Liver (tissue), 9 donors: ENCODE data around the gene CCDC154. TPM values are rescaled to one million over a fixed set of nuclear protein-coding genes. Genes with fewer than 3 reads are reported as not detected.

Experiments
- DNase-seq: peaks from one replicate; pipeline ENCODE4 v3.0.0-alpha.2; 2017; ENCODE audit warnings: low spot score
- H3K27ac ChIP-seq, 2 donors: one replicate each; pipeline ENCODE4 v1.7.0; 2013; ENCODE audit warnings: inconsistent platforms in 2 of 2, low read length in 2 of 2, control low read depth in 1 of 2, low read depth in 1 of 2, mild to moderate bottlenecking in 1 of 2
- H3K27me3 ChIP-seq, 4 donors: one replicate each; pipeline versions ENCODE4 v1.6.1 to v1.7.0; 2013; ENCODE audit warnings: low read length in 3 of 4, inconsistent platforms in 1 of 4, mild to moderate bottlenecking in 1 of 4, moderate library complexity in 1 of 4; ENCODE audit not compliant: control insufficient read depth in 4 of 4, insufficient read depth in 4 of 4
- H3K36me3 ChIP-seq, 4 donors: one replicate each; pipeline versions ENCODE4 v1.6.1 to v1.7.0; 2013; ENCODE audit warnings: low read length in 3 of 4, mild to moderate bottlenecking in 3 of 4, low read depth in 1 of 4, moderate library complexity in 1 of 4; ENCODE audit not compliant: control insufficient read depth in 4 of 4, insufficient read depth in 3 of 4
- H3K4me1 ChIP-seq, 4 donors: one replicate each; pipeline versions ENCODE4 v1.6.1 to v1.7.0; 2013; ENCODE audit warnings: low read length in 3 of 4, mild to moderate bottlenecking in 3 of 4, moderate library complexity in 1 of 4; ENCODE audit not compliant: control insufficient read depth in 4 of 4, insufficient read depth in 4 of 4
- H3K4me3 ChIP-seq, 3 donors: one replicate each; pipeline versions ENCODE4 v1.6.1 to v1.7.0; 2013; ENCODE audit warnings: low read length in 3 of 3, control low read depth in 1 of 3, low read depth in 1 of 3, mild to moderate bottlenecking in 1 of 3
- H3K9ac ChIP-seq, 2 donors: one replicate each; pipeline ENCODE4 v1.7.0; 2013; ENCODE audit warnings: low read length in 2 of 2, mild to moderate bottlenecking in 2 of 2, moderate library complexity in 2 of 2, control low read depth in 1 of 2, low read depth in 1 of 2
- H3K9me3 ChIP-seq, 4 donors: one replicate each; pipeline versions ENCODE4 v1.6.1 to v1.7.0; 2013; ENCODE audit warnings: low read length in 3 of 4; ENCODE audit not compliant: control insufficient read depth in 4 of 4
- ATF3 ChIP-seq: IDR thresholded peaks from 2 replicates; pipeline ENCODE4 v1.6.1; 2016; ENCODE audit warnings: antibody characterized with exemption
- FOXA1 ChIP-seq: IDR thresholded peaks from 2 replicates; pipeline ENCODE4 v1.6.1; 2016; ENCODE audit warnings: antibody characterized with exemption
- HNF4A ChIP-seq, 2 donors: conservative IDR thresholded peaks; 2 replicates each; pipeline ENCODE4 v1.6.1; 2016; ENCODE audit warnings: antibody characterized with exemption in 2 of 2, mild to moderate bottlenecking in 2 of 2
- JUND ChIP-seq, 2 donors: IDR thresholded peaks; 2 replicates each; pipeline ENCODE4 v1.6.1; 2016; ENCODE audit warnings: antibody characterized with exemption in 2 of 2
- NR2F2 ChIP-seq: IDR thresholded peaks from 2 replicates; pipeline ENCODE4 v1.6.1; 2016; ENCODE audit warnings: antibody characterized with exemption
- RAD21 ChIP-seq, 2 donors: IDR thresholded peaks; 2 replicates each; pipeline ENCODE4 v1.6.1; 2016; ENCODE audit warnings: antibody characterized with exemption in 2 of 2, mild to moderate bottlenecking in 2 of 2
- SP1 ChIP-seq: IDR thresholded peaks from 2 replicates; pipeline ENCODE4 v1.6.1; 2018; ENCODE audit warnings: antibody characterized with exemption, mild to moderate bottlenecking
- TAF1 ChIP-seq: conservative IDR thresholded peaks from 2 replicates; pipeline ENCODE4 v1.6.1; 2016; ENCODE audit warnings: antibody characterized with exemption, mild to moderate bottlenecking
- ZBTB33 ChIP-seq: IDR thresholded peaks from 2 replicates; pipeline ENCODE4 v1.6.1; 2016; ENCODE audit warnings: antibody characterized with exemption
- WGBS: extraction: QIAGEN DNeasy Blood & Tissue Kit; methylation state at CpG from one replicate; pipeline ENCODE4 v1.1.7; 2013; 5-methylcytosine and 5-hydroxymethylcytosine counted together
- polyA plus RNA-seq, 2 donors: library from polyadenylated mRNA; stranded (reverse) in 1 of 2; unstranded in 1 of 2; fragments of 200-250 nt in 1 of 2; fragments of >200 nt in 1 of 2; fragmentation: Nextera tagmentation in 1 of 2; extraction: Ambion mirVana in 1 of 2; gene quantifications; one replicate each; pipeline versions ENCODE4 v1.2.1 to v1.2.3, GENCODE V29; 2013 to 2015
- total RNA-seq, 2 donors: library from RNA; depleted of rRNA; stranded (reverse); fragments of >200 nt; gene quantifications; one replicate each; pipeline ENCODE4 v1.2.3, GENCODE V29; 2014
- TF ChIP-seq, protein P1 (sequence below): fragments of 150-350 bp; IDR thresholded peaks from 2 replicates; pipeline ENCODE4 v1.5.1; 2017; ENCODE audit warnings: improper control_type of control experiment, low read depth, low read length; ENCODE audit not compliant: missing input control
- donor health status: healthy.
- donor health status: healthy.
- donor health status: healthy.
- donor health status: healthy.
- donor health status: healthy.

Gene CCDC154
- total and polyA plus RNA-seq, 4 donors: 0.18 to 0.42 (median 0.39) TPM; not detected in 1

- Histone ChIP-seq H3K27ac (no peak overlapping the region), H3K36me3 (no peaks in the 10 kb centered on the region), H3K27me3 (no peaks in the 10 kb centered on the region), H3K4me3 (no peak overlapping the region), H3K9ac (no peak overlapping the region), H3K4me1 (peaks cover 5 to 14% (median 9%) of the 10 kb centered on the region in 4 donors), H3K9me3 (no peaks in the 10 kb centered on the region)
- 85% methylated on average over 42 of the region's 42 CpGs for WGBS
- TF ChIP-seq ZBTB33 (no peak), FOXA1 (no peak), HNF4A (conservative IDR thresholded peaks at IDR 0.05) (no peak)
- no peak for DNase-seq
Observed at GRCh38 chr16:1426734-1427471, 17.5 kb downstream of the CCDC154 start.

DNA sequence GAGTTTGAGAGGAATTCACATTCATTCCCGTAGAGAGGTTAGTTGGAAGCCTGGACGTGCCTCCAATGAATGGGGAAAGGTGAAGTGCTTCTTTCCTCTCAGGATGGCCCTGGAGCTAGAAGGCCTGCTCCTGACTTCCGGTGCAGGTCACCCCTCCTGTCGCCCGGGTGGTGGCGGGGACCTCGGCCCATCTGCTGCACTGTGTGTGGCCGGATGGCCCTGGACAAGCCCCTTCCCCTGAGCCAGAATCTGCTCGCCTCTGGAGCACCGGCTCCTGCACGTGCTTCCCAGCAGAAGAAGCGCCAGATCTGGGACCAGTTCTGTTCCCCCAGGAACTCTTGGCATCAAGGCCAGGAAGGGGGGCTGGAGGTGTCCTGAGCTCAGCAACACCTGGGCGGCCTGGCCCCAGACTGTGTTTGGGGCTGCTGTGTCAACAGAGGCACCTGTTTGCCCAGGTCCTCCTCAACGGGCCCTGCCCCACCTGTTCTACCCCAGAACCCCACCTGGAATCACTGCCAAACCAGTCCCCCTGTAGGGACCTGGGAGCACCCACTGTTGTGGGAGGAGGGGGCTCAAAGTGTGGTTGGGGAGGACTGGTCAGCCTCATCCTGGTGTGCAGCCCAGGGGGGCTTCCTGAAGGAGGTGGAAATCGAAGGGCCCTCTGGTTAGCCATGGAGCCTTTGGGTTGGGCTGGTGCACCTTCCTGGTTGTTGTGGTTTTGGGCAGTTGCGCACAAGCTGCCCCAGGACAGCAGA, 18.6 kb downstream of the CCDC154 start:
- Histone ChIP-seq H3K27ac (no peak overlapping the region), H3K9me3 (no peaks in the 10 kb centered on the region), H3K27me3 (no peaks in the 10 kb centered on the region), H3K9ac (no peak overlapping the region), H3K36me3 (no peaks in the 10 kb centered on the region), H3K4me3 (no peak overlapping the region), H3K4me1 (peaks cover 1 to 10% (median 8%) of the 10 kb centered on the region in 4 donors)
- TF ChIP-seq, protein P1, sequence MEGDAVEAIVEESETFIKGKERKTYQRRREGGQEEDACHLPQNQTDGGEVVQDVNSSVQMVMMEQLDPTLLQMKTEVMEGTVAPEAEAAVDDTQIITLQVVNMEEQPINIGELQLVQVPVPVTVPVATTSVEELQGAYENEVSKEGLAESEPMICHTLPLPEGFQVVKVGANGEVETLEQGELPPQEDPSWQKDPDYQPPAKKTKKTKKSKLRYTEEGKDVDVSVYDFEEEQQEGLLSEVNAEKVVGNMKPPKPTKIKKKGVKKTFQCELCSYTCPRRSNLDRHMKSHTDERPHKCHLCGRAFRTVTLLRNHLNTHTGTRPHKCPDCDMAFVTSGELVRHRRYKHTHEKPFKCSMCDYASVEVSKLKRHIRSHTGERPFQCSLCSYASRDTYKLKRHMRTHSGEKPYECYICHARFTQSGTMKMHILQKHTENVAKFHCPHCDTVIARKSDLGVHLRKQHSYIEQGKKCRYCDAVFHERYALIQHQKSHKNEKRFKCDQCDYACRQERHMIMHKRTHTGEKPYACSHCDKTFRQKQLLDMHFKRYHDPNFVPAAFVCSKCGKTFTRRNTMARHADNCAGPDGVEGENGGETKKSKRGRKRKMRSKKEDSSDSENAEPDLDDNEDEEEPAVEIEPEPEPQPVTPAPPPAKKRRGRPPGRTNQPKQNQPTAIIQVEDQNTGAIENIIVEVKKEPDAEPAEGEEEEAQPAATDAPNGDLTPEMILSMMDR: no peak
- no peak for TF ChIP-seq FOXA1
- TF ChIP-seq JUND (IDR thresholded peaks at IDR 0.05): no peak
- 93% methylated on average over 16 of the region's 16 CpGs for WGBS
- no peak for DNase-seq

DNA sequence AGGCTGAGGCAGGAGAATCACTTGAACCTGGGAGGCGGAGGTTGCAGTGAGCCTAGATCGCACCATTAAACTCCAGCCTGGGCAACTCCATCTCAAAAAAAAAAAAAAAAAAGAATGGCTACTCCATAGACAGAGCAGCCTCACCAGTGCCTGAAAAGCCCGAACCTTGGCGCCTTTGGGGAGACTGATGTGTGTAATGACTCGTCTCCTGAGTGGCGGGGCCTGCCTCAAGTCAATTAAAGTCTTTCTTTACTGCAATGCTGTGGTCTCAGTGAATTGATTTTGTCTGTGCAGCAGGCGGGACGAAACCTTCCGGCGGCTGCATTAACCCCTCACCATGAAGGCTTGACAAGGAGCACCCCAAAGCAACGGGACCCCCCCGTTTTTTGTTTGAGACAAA, 20.3 kb downstream of the CCDC154 start:
- H3K4me3 ChIP-seq: no peak overlapping the region
- no peak for TF ChIP-seq TAF1
- TF ChIP-seq RAD21 (IDR thresholded peaks at IDR 0.05): no peak
- no peak for TF ChIP-seq SP1
- no peak for TF ChIP-seq NR2F2
- no peak for TF ChIP-seq ATF3
- DNase-seq: no peak
- no peaks in the 10 kb centered on the region for H3K36me3 ChIP-seq
- no peak overlapping the region for H3K27ac ChIP-seq
- H3K27me3 ChIP-seq: no peaks in the 10 kb centered on the region
- H3K4me1 ChIP-seq: peaks cover 3 to 12% (median 11%) of the 10 kb centered on the region in 4 donors
- no peaks in the 10 kb centered on the region for H3K9me3 ChIP-seq
- 96% methylated on average over 12 of the region's 12 CpGs for WGBS
- H3K9ac ChIP-seq: no peak overlapping the region
